ENCODE results near the gene PPP1R9A.

GRCh38 chr7:95320651-95321050 is 413.3 kb downstream of the PPP1R9A start:
- no peak for TF ChIP-seq EZH2 (IDR thresholded peaks at IDR 0.05; ENCODE audit: low read length)
- no peak for TF ChIP-seq CTCF (optimal IDR thresholded peaks at IDR 0.05 in 1 of 3, IDR thresholded peaks at IDR 0.05 in 1 of 3, conservative IDR thresholded peaks at IDR 0.05 in 1 of 3; ENCODE audit: extremely low read depth in 1 of 3, insufficient read depth in 2 of 3, low read length in 3 of 3)

Data from keratinocyte (primary cell).